SK-N-MC (cell line): ENCODE data around the gene CCDC88A.

ENCODE experiments used
- EZH2 ChIP-seq: fragments of 200-600 bp; sonication (generic); IDR thresholded peaks from one replicate; pipeline ENCODE4 v1.6.1; 2017; ENCODE audit warnings: antibody characterized with exemption
- POLR2AphosphoS5 ChIP-seq: IDR thresholded peaks from 2 replicates; pipeline ENCODE4 v1.6.1; 2012; ENCODE audit warnings: mild to moderate bottlenecking, low read depth, low read length, borderline replicate concordance

- TF ChIP-seq EZH2 (no peak), POLR2AphosphoS5 (no peak)
Measured at GRCh38 chr2:55421326-55421725, 1.7 kb upstream of the CCDC88A start.
